HUES48 (cell line): ENCODE measurements around the gene ELOVL2.

Experiments
- H3K27ac ChIP-seq: one replicate; pipeline ENCODE4 v1.7.0; 2013; ENCODE audit warnings: low read depth, low read length, inconsistent platforms
- H3K27me3 ChIP-seq: 2 replicates; pipeline ENCODE4 v1.6.1; 2013; ENCODE audit warnings: mild to moderate bottlenecking, low read length; ENCODE audit not compliant: control insufficient read depth, insufficient read depth
- H3K36me3 ChIP-seq: 2 replicates; pipeline ENCODE4 v1.6.1; 2013; ENCODE audit warnings: low read length; ENCODE audit not compliant: control insufficient read depth, insufficient read depth
- H3K4me1 ChIP-seq: 2 replicates; pipeline ENCODE4 v1.6.1; 2013; ENCODE audit warnings: mild to moderate bottlenecking, low read length; ENCODE audit not compliant: control insufficient read depth, insufficient read depth
- H3K4me3 ChIP-seq: 2 replicates; pipeline ENCODE4 v1.5.1; 2013; ENCODE audit warnings: mild to moderate bottlenecking, low read depth, low read length
- H3K9ac ChIP-seq: 2 replicates; pipeline ENCODE4 v1.6.1; 2013; ENCODE audit warnings: mild to moderate bottlenecking, low read depth, low read length, moderate library complexity
- H3K9me3 ChIP-seq: 2 replicates; pipeline ENCODE4 v1.6.1; 2013; ENCODE audit warnings: low read length; ENCODE audit not compliant: control insufficient read depth, insufficient read depth

Gene ELOVL2

DNA sequence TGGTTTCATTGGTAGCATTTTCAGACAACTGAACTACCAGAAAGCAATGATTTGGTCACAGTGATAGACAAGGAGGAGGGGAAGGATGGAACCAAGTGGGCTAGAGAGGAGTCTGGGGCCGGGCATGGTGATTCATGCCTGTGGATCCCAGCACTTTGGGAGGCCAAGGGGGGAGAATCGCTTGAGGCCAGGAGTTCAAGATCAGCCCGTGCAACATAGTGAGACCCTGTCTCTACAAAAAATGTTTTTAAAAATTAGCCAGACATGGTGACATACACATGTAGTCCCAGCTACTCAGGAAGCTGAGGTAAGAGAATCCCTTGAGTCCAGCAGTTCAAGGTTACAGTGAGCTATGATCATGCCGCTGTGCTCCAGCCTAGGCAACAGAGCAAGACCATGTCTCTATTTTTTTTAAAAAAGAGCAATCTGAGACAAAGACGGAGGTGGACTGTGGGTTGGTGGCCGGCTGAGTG is 86.7 kb downstream of the ELOVL2 start:
- Histone ChIP-seq H3K27me3 (peaks cover 36% of the 10 kb centered on the region), H3K4me1 (no peaks in the 10 kb centered on the region), H3K4me3 (no peak overlapping the region), H3K9me3 (no peaks in the 10 kb centered on the region), H3K27ac (no peak overlapping the region), H3K36me3 (no peaks in the 10 kb centered on the region), H3K9ac (no peak overlapping the region)

GRCh38 chr6:10956776-10957175 is 87.3 kb downstream of the ELOVL2 start:
- H3K27me3 ChIP-seq: peaks cover 29% of the 10 kb centered on the region
- H3K9me3 ChIP-seq: no peaks in the 10 kb centered on the region
- H3K4me1 ChIP-seq: no peaks in the 10 kb centered on the region
- H3K27ac ChIP-seq: no peak overlapping the region
- no peak overlapping the region for H3K9ac ChIP-seq
- H3K4me3 ChIP-seq: no peak overlapping the region
- H3K36me3 ChIP-seq: no peaks in the 10 kb centered on the region

- peaks cover 8% of the 10 kb centered on the region for H3K27me3 ChIP-seq
- no peaks in the 10 kb centered on the region for H3K9me3 ChIP-seq
- H3K27ac ChIP-seq: no peak overlapping the region
- H3K9ac ChIP-seq: no peak overlapping the region
- H3K4me3 ChIP-seq: no peak overlapping the region
- H3K36me3 ChIP-seq: no peaks in the 10 kb centered on the region
- no peaks in the 10 kb centered on the region for H3K4me1 ChIP-seq
These were observed 89.5 kb downstream of the ELOVL2 start for GRCh38 chr6:10954590-10955010.

GRCh38 chr6:10951675-10952282 is 92.3 kb downstream of the ELOVL2 start:
- no peaks in the 10 kb centered on the region for H3K27me3 ChIP-seq
- H3K9ac ChIP-seq: no peak overlapping the region
- no peak overlapping the region for H3K4me3 ChIP-seq
- no peaks in the 10 kb centered on the region for H3K9me3 ChIP-seq
- H3K36me3 ChIP-seq: no peaks in the 10 kb centered on the region
- no peak overlapping the region for H3K27ac ChIP-seq
- H3K4me1 ChIP-seq: no peaks in the 10 kb centered on the region

- no peak overlapping the region for H3K27ac ChIP-seq
- H3K9me3 ChIP-seq: no peaks in the 10 kb centered on the region
- no peak overlapping the region for H3K4me3 ChIP-seq
- no peaks in the 10 kb centered on the region for H3K36me3 ChIP-seq
- no peaks in the 10 kb centered on the region for H3K4me1 ChIP-seq
- no peak overlapping the region for H3K9ac ChIP-seq
- H3K27me3 ChIP-seq: no peaks in the 10 kb centered on the region
These were observed 94.3 kb downstream of the ELOVL2 start for GRCh38 chr6:10949579-10950490.

- Histone ChIP-seq H3K4me3 (no peak overlapping the region), H3K9me3 (no peaks in the 10 kb centered on the region), H3K9ac (no peak overlapping the region), H3K27me3 (no peaks in the 10 kb centered on the region), H3K27ac (no peak overlapping the region), H3K36me3 (no peaks in the 10 kb centered on the region), H3K4me1 (no peaks in the 10 kb centered on the region)
These were observed 96.1 kb downstream of the ELOVL2 start for GRCh38 chr6:10947966-10948365.

- no peaks in the 10 kb centered on the region for H3K36me3 ChIP-seq
- H3K4me3 ChIP-seq: no peak overlapping the region
- no peak overlapping the region for H3K27ac ChIP-seq
- H3K4me1 ChIP-seq: no peaks in the 10 kb centered on the region
- H3K9me3 ChIP-seq: no peaks in the 10 kb centered on the region
- H3K9ac ChIP-seq: no peak overlapping the region
- H3K27me3 ChIP-seq: no peaks in the 10 kb centered on the region
These were observed 98.3 kb downstream of the ELOVL2 start for GRCh38 chr6:10945845-10946244.

GRCh38 chr6:10939840-10940239 is 104.3 kb downstream of the ELOVL2 start:
- H3K4me3 ChIP-seq: no peak overlapping the region
- no peak overlapping the region for H3K9ac ChIP-seq

DNA sequence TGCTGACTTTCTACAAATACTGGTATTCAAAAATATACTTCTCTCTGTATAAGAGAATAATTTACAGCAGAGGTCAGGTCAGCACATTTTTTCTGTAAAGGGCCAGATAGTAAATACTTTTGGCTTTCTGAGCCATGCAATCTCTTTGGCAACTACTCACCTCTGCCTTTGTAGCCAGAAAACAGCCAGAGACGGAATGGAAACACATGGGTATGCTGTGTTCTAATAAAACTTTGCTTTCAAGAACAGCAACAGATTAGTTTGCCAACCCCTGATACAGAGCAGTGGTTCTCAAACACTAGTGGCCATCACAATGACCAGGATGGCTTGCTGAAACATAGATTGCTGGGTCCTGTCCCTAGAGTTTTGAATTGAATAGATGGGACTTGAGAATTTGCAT is 111.0 kb downstream of the ELOVL2 start:
- Histone ChIP-seq H3K9ac (no peak overlapping the region), H3K9me3 (no peaks in the 10 kb centered on the region; the same call in 1 of the 2 replicates), H3K4me1 (no peaks in the 10 kb centered on the region), H3K4me3 (no peak overlapping the region), H3K36me3 (no peaks in the 10 kb centered on the region; the same call in 1 of the 2 replicates), H3K27ac (no peak overlapping the region), H3K27me3 (no peaks in the 10 kb centered on the region)

More at GRCh38 chr6:10939840-10940239, 104.3 kb downstream of the ELOVL2 start:
- Histone ChIP-seq H3K9me3 (no peaks in the 10 kb centered on the region), H3K27ac (no peak overlapping the region), H3K4me1 (no peaks in the 10 kb centered on the region), H3K27me3 (no peaks in the 10 kb centered on the region), H3K36me3 (no peaks in the 10 kb centered on the region)
